Fibroblast of peridontal ligament (primary cell): ENCODE measurements around the gene GDF9.
"Not testable (repeated sequence)": the region's sequence is repeated elsewhere in the genome, so short reads cannot be mapped to it uniquely, and the experiment has no call there.

Experiments used
- DNase-seq: peaks from one replicate; pipeline ENCODE4 v3.0.0-alpha.2; 2010; ENCODE audit errors: extremely low read depth

GDF9 gene

DNA sequence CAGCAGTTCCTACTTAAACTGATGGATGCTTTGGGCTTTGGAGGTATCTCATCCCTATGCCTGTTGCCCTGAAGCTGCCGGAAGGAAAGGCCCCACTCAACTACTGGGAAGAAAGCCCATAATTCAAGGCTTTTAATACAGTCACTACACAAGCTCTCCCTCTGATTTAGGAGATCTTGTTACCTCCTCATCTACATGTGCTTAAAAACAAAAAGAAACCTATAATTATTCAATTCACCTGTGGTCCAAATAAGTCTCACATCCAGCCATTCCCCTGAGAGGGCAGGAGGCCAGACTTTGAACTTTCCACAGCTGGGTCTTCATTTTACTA lies 6.5 kb upstream of the GDF9 start:
- DNase-seq = no peak

DNA sequence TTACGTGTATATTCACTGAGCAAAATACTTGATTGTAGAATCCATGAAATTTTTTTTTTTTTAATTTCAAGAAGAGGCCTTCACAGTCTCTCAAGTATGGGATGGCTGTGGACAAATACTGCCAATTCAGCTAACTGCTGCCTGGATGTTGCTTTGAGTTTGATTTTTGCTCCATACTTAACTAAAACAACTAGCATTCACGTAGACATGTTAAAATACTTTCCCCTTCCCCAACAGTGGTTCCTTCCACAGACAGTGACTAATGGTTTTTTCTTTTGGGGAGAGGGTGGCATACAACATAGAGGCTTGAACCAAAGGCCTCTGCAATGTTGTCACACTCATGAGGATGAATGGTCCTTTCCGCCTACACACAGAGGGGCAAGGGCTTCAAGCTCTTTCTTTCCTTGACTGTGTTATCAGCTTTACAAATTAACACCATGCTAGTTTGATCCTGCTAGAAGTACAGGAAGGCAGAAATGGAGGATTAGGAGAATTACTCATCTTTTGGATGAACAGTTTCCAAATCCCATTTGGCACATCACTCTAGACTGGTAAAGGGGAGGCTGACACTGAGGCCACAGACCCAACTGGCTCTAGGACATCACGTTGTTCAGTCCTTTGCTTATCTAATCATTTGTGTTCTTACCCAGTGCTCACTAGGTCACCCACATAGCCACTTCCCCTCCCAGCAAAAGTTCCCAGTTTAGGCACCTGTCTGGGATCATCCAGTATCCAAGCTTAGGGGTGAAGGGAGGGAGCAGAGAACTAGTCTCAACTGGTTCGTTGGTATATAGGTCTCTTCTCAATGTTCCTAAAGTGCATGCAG lies 5.4 kb upstream of the GDF9 start:
- no peak for DNase-seq

DNA sequence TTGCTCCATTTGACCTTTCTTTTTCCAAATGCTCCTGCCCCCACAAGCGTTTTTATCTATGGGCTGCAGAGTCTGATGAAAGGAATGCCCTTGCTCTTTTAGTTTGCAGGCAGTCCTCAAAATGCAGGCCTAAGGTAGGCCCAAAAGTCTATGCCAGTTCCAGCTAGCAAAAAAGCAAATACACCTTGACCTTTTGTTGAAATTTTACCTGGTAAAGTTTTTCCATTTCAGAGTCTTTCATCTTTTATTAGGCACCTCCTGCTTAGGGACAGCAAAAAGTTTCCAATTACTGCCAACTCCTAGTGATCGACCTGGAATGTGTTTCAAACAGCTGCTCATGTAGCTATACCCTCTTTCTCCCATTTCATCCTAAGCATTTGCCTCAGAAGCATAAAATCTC lies 4.5 kb upstream of the GDF9 start:
- DNase-seq = no peak

DNA sequence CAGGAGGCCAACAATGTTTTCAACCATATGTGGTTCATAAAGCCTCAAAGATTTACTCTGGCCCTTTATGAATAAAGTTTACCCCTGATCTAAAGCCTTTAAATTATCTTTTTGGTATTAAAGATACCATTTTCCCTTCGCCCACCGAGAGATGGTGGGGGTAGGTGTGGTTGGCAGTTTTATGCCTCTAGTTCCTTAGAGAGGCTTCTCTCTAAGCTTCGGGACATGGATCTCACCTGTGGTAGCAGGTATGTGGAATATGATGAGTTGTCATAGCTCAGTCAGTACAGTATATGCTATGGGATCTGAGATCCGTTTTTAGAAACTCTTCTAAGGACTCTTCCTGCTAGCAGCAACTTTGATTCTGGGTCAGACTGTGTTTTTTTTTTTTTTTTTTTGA lies 2.5 kb upstream of the GDF9 start:
- DNase-seq = no peak

DNA sequence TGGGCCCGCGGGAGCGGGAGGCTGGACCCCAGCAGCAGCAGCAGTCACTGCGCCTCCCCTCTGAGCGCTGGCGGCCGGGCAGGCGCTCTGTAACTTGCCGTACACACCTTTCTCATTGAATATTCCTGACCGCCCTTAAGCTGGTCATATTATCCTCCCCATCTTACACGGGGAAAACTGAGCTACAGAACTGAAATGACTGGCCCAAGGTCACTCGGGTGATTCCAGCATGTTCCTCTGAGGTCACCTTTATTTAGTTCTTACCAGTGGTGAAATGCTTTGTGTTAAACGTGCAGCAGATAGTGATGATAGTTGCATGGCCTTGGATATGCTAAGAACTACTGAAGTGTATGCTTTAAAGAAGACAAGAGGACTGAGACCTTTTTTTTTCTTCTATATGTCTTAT lies 780 bp upstream of the GDF9 start:
- no peak for DNase-seq

DNA sequence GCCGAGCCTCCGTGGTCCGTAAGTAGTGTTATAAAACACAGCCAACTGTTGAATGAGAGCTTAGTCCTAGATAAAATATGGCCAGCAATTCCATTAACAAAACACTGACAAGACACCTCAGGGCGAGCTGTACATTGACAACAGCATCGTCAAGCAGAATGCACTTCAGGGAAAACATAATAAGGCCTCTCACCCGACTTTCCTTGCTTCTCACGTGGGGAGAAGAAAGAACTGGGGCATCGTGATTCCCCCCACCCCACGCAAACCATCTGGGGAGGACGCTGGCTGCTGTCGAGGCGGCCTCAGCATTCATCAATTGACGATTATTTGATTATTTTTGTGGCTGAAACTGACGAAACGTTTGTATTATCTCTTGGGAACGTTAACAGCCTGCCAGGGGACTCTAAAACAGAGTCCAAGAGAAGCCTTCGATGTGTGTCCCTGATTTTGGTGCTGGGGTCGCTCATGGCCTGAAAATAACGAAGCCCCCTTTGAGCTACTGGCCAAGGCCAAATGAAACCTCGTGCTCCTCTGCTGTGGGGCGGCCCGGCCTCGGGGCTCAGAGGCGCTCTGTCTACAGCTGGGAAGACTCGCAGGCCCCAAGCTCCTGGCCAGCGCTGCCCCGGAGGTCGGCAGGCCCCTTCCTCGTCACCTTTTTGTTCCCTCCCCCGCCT lies 464 bp downstream of the GDF9 start:
- no peak for DNase-seq

DNA sequence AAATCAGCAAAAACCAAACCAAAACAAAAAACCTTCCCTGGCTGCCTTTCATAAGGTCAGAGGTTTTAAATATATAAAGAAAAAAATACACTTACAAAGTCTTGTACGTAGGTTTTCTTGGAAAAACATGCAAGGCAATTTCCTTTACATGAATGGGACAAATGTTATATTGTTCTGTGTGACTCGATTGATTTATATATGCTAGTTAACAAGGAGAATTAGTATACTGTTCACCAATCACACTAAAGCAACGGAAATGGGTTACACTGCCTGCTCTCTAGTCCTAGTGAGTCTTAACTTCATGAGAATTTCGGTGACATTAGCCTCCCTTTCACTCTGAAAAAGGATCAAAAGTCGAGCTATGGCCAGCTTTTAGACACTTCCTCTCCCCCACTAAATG lies 5.5 kb downstream of the GDF9 start:
- no peak for DNase-seq

DNA sequence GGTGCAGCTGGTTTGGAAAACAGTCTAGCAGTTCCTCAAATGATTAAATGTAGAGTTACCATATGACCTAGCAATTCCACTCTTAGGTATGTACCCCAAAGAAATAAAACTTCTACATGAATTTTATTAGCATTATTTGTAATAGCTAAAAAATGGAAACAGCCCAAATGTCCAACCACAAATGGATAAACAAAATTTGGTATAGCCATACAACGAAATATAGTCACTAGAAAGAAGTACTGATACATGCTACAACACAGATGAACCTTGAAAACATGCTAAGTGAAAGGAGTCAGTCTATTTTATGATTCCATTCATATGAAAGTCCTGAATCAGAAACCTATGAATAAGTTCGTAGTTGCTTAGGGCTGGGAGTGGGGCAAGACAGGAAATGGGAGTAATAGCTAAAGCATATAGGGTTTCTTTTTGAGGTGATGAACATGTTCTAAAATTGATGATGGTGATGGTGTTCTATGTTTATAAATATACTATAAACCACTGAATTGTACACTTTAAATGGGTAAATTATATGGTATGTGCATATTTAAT lies 6.3 kb downstream of the GDF9 start:
- no peak for DNase-seq

DNA sequence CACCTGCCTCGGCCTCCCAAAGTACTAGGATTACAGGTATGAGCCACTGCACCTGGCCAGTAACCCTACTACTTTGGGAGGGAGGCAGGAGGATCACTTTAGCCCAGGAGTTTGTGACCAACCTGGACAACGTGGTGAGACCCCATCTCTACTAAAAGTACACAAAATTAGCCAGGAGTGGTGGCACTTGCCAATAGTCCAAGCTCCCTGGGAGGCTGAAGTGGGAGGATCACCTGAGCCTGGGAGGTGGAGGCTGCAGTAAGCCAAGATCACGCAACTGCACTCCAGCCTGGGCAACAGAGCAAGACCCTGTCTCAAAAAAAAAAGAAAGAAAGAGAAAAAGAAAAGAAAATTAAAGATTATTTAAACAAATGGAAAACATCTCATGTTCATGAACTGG lies 10.3 kb downstream of the GDF9 start:
- DNase-seq = no peak

DNA sequence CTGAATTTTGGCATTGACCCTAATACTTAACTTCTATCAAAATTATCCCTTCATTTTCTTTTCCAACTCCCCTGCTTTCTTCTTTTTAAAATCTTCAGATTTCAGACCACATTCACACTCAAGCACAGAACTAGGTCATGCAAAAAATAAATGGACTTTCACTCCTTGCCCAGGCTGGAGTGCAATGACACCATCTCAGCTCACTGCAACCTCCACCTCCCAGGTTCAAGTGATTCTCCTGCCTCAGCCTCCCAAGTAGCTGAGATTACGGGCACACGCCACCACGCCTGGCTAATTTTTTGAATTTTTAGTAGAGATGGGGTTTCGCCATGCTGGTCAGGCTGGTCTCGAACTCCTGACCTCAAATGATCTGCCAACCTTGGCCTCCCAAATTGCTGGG lies 11.3 kb downstream of the GDF9 start:
- DNase-seq = not testable (repeated sequence)

DNA sequence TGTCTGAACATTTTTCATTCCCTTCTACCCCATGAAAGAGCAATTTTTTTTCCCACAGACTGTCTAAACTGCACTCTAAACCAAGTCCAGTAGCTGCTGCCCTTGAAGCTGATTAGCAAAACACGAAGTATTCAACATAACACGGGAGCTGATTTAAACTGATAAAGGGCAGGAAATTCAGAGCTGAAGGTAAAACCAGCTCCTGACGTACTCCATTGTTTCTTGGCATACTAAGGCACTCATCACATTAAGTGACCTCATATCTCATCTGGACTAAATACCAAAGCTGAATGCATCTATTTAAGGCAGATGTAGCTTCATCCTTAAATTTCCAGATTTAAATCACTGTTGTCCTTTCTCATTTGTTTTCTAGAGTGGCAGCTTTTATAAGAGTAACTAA lies 12.0 kb downstream of the GDF9 start:
- DNase-seq = no peak

DNA sequence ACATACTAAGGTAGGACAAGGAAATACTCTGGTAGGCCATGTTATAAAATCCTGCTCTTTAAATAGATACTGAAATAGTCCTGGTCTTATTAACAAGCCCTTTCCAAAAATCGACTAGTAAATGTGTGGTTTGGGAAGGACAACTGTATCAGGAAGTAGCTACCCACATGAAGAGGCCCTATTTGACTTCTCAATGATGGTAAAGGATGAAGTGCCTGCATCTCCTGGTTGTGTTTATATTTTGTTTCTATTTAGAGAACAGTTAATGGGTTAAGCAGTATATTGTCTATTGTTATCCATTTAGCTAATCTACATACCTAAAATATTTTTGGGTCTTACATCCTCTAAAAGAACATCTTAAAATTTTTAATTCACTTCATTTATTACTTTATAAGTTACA lies 12.5 kb downstream of the GDF9 start:
- DNase-seq = no peak

DNA sequence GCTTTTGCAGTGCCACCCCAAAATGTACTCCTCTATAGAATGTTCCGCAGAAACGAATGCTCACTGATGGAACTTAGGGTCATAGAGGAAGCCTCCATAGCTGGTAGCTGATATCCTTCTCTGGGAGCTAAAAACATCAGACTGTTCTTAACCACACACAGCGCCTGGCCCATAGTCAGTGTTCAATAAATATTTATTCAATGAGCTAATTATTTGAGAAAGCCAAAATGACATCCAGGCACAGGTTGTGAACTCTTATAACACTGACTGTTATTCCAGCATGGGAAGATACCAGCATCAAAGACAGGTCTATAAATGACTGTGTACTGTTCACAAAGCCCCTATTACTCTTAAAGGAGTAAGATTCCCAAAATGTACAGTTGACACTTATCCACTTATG lies 12.9 kb downstream of the GDF9 start:
- no peak for DNase-seq

DNA sequence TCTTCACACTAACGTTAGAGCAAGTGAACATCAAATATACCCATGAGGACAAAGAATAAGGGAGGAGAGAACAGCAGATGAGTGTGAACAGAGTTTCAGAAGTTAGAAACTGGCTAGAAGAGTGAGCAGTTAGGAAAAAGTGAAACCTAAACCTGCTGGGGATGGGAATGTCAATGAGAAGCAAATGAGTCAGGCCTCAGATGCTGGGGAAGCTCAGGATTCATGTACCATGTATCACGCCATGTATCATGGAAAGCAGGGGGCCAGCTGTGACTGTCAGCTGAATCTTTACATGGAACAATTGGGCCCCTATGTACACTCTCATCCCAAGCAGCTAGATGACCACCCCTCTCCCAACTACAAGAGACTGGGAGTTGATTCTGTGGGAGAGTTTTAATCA lies 16.2 kb downstream of the GDF9 start:
- peak; percentile 54 for DNase-seq

DNA sequence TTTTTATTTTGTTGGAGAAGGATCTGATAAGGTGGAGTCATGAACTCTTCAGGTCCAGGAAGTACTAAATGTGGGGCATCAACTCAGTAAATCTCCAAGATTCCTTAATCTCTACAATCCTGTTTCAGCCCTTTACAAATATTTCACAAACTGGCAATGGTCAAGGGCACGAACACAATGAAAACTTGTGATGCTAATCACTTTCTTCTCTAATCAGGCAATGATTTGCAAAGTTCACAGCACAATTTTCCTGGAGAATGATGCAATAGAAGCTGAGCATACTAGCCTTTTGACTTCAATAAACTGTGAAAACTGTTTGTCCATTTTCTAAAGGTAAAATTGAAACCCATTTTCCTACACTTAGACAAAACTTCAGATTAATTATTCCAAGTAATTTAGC lies 16.9 kb downstream of the GDF9 start:
- DNase-seq = no peak

DNA sequence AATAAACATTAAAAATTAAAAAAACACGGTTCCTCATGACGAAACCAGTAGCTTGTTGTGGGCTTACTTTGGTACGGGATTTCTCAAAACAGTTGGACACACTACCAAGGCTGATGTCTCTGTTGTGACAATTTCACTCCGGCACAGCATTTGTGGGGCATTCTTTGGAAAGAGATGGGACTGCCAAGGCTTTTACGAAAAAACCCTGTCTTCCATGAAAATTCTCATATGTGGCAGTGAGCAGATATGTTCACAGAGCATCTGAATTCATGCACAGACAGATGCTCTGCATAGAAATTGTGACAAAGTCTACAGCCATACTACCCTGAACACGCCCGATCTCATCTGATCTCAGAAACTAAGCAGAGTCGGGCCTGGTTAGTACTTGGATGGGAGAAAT lies 18.0 kb downstream of the GDF9 start:
- no peak for DNase-seq

DNA sequence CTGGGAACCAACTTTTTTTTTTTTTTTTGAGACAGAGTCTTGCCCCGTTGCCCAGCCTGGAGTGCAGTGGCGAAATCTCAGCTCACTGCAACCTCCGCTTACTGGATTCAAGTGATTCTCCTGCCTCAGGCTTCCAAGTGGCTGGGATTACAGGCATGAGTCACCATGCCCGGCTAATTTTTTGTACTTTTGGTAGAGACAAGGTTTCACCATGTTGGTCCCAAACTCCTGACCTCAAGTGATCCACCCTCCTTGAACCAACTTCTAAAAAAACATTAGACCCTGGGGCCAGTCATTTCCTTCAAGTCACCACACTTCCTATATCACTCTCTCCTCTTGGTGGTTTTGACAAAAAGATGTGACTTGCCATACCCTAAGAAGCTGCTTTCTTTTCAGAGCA lies 25.0 kb downstream of the GDF9 start:
- peak; percentile 72 for DNase-seq

DNA sequence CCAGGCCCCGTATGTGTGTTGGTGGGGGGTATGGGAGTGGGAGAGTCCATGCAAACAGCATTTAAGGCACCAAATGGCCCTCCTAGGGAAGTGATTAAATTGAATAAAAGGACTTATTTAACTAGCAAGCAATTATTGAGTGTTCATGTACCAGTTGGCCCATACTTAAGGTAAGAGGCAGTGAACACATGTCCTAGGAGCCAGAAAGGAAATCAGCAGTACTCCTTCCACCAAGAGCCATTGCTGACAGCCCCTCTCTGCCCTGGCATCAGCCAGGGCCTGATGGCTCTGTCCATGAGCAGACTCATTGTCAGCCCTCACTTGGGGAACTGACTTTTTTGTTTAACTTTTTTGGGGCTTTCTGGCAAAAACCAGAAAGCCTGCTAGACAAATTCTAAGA lies 25.4 kb downstream of the GDF9 start:
- no peak for DNase-seq

DNA sequence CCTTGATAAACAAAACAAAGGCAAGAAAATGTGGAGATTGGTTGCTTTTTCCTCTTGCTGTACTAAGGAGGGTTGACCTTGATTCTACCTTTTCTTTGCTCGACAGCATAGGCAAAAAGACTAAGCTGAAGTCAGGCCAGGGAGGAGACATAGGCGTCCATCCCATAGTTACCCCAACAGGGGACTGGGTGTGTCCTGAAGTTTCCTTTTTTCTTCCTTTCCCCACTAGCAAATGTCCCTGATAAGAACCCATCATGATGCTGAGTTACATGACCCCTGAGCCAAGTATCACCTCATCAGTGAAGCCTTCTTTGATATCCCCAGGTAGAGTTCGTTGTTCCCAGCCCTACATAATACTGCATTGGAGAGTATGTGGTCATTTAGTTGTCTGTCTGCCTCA lies 26.0 kb downstream of the GDF9 start:
- no peak for DNase-seq

DNA sequence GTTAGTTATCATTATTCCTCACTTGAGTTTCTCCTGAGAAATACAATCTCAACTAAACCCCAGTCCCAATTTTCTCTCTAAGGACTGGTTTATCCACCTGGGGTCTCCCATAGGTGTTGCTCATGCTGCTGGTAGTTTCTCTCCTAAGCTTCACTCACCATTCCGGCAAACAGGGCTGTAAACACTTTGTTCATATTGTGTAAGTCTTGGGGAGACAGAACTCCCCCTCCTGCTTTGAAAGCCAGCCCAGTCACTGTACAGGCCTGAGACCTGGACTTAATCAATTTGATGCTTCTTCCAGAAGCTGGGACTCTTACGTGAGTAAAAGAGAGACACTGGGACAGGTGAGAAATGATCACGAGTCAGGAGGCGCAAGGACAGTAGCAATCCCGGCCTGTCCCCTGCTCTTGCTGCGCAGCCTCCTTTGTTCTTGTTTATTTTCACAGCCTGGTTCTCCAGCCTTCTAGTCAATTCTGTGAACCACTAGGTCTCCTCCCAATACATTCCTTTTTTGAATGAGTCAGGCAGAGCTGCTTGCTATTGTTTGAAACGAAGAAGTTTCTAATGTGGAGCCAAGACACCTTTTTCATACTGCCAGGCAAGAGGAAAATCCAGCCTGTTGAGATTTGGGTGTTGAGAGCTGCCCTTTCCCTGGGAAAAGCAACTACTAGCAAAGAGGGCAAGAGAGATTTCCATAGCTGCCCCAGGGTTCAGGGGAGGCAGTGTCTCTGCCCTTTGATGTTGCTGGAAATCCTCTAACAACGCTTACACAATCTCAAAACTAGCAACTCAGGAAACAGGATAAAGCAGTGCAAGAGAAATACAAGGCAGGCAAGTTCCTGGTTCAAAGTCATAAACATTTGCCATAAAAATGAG lies 26.6 kb downstream of the GDF9 start:
- peak; percentile 84 for DNase-seq

DNA sequence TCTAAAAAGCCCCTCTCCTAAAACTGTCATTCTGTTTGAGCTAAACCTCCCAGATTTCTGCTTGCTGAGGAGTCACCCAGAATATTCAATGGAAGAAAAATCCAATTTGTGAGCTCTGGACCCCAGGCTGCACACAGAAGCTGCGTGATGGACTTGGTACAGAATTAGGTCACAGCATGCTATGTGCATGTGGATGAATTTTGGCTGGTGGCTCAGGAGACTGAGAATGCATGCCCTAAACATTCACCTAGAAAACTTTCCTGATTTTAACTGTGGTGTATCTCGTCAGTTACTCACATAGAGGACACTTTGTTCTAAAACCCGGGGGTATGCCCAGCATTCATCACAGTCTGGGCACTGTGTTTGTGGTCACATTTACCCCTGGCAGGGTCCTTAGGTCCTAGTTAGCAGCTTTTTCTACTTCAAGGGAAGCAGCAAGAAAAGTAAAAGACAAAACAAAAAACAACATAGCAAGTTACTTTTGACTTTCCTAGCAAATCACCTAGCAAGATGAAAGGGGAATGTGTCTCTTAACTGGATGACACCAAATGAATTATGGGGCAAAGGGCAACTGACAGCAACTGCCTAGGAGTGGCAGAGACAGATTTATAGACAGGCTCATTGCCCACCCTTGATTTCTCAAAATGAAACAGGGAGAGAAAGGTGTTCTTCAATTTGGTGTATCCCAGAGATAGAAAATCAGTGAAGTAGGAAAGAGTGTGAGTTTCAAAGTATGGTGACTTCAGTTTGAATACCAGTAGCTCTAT lies 27.6 kb downstream of the GDF9 start:
- no peak for DNase-seq

DNA sequence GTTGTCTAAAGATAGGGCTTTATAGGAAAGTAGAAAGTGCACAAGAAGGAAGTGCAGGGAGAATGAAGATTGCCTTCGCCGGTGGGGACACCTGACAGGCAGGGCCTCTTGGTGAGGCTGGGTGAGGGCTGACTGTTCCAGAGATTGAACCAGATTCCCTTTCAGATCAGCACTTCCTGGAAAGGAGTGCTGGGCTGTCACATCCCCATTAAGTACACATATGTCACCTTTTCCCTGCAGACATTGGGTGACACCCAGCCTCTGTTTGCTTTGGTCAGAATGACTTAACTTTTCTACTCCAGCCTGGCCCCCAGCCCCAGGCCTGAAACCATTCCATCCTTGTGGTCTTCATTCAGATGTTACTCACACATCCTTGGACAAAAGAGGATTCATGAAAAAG lies 28.4 kb downstream of the GDF9 start:
- DNase-seq = no peak
